Left cardiac atrium (tissue), 4 donors: ENCODE measurements around the gene GADL1. TPM values are rescaled to one million over a fixed set of nuclear protein-coding genes. Genes with fewer than 3 reads are reported as not detected.

ENCODE experiments used
- ATAC-seq, 2 donors: fragments of 200-7000 bp; cut with Tn5 transposase; one replicate each; pipeline ENCODE4 v1.9.1; 2020; ENCODE audit warnings: mild to moderate bottlenecking in 2 of 2, moderate library complexity in 2 of 2
- DNase-seq: peaks from one replicate; pipeline ENCODE4 v3.0.0-alpha.2; 2020
- intact Hi-C, 2 donors: fragments of 100-400 bp; cut with DNase I; formaldehyde crosslinking; loops; one replicate each; pipeline versions ENCODE4 v1.14.1 to v1.15.1; 2022 to 2023
- long read RNA-seq: library from polyadenylated mRNA; unstranded; transcript quantifications from one replicate; pipeline ENCODE4 v2.0.0, GENCODE V29; 2021
- total RNA-seq, 2 donors: library from RNA; stranded (reverse); fragmentation: NEBNext Ultra II Directional; extraction: Animal tissue kit (Norgen Biotek cat#: 25700); gene quantifications; one replicate each; pipeline ENCODE4 v1.2.1, GENCODE V29; 2021
- donor health status: DM: no; HTN: yes; CAD: no.
- donor health status: DM: no; HTN: yes; CAD: no; lungs with severe emphysema.
- donor health status: DM: yes; HTN: yes; CAD: no.
- donor health status: Dilated cardiomyopathy.

GADL1 gene
- not detected for total RNA-seq
- long read RNA-seq, partial matches to known transcripts = 0 of 1 reads
- long read RNA-seq, other reads (novel, unspliced or antisense) = 1 of 1 reads

GRCh38 chr3:30894521-30895251 lies at the start of gene GADL1:
TSS of gene GADL1 (minus strand) at chr3:30894661. CDS start at chr3:30894614, 47 bp downstream.
- peak; percentile 72 to 74 for ATAC-seq
- intact Hi-C loops = no loop called here
- DNase-seq = peak; percentile 28

- DNase-seq = no peak
- no peak for ATAC-seq
- intact Hi-C loops = no loop called here
Observed at GRCh38 chr3:30944124-30944523, 49.7 kb upstream of the GADL1 start.

GRCh38 chr3:30943206-30943605 lies 48.7 kb upstream of the GADL1 start:
- DNase-seq = no peak
- intact Hi-C loops = no loop called here

GRCh38 chr3:30941342-30941741 lies 46.9 kb upstream of the GADL1 start:
- intact Hi-C loops = no loop called here
- ATAC-seq = no peak
- no peak for DNase-seq

More at GRCh38 chr3:30943206-30943605, 48.7 kb upstream of the GADL1 start:
- no peak for ATAC-seq

GRCh38 chr3:30940740-30941139 lies 46.3 kb upstream of the GADL1 start:
- no peak for ATAC-seq
- DNase-seq = no peak
- intact Hi-C loops = no loop called here

GRCh38 chr3:30934208-30934550 lies 39.7 kb upstream of the GADL1 start:
- intact Hi-C loops = no loop called here
- ATAC-seq (peak in 1 of 2 donors; percentile 50), DNase-seq (no peak)

GRCh38 chr3:30933478-30934207 lies 39.2 kb upstream of the GADL1 start:
- intact Hi-C loops = no loop called here
- ATAC-seq (no peak), DNase-seq (no peak)

- ATAC-seq (no peak), DNase-seq (no peak)
- intact Hi-C loops = no loop called here
Observed at GRCh38 chr3:30932513-30933098, 38.1 kb upstream of the GADL1 start.

- intact Hi-C loops = no loop called here
- ATAC-seq (no peak), DNase-seq (no peak)
Observed at GRCh38 chr3:30924763-30925162, 30.3 kb upstream of the GADL1 start.

GRCh38 chr3:30919564-30919963 lies 25.1 kb upstream of the GADL1 start:
- ATAC-seq (no peak), DNase-seq (no peak)
- intact Hi-C loops = no loop called here

GRCh38 chr3:30918761-30919160 lies 24.3 kb upstream of the GADL1 start:
- DNase-seq (no peak), ATAC-seq (no peak)
- intact Hi-C loops = no loop called here

GRCh38 chr3:30915782-30916181 lies 21.3 kb upstream of the GADL1 start:
- intact Hi-C loops = no loop called here
- ATAC-seq (no peak), DNase-seq (no peak)

- ATAC-seq = no peak
- DNase-seq = no peak
- intact Hi-C loops = no loop called here
Observed at GRCh38 chr3:30914696-30915095, 20.2 kb upstream of the GADL1 start.

GRCh38 chr3:30913176-30913575 lies 18.7 kb upstream of the GADL1 start:
- ATAC-seq = no peak
- no peak for DNase-seq
- intact Hi-C loops = no loop called here

GRCh38 chr3:30912301-30912700 lies 17.8 kb upstream of the GADL1 start:
- intact Hi-C loops = no loop called here
- DNase-seq (no peak), ATAC-seq (no peak)

GRCh38 chr3:30908456-30909037 lies 14.1 kb upstream of the GADL1 start:
- ATAC-seq (no peak), DNase-seq (no peak)
- intact Hi-C loops = no loop called here

- no peak for DNase-seq
- intact Hi-C loops = no loop called here
- no peak for ATAC-seq
Observed at GRCh38 chr3:30904996-30905395, 10.5 kb upstream of the GADL1 start.

GRCh38 chr3:30895329-30895728 lies 868 bp upstream of the GADL1 start:
- no peak for DNase-seq
- intact Hi-C loops = no loop called here
- no peak for ATAC-seq

- intact Hi-C loops = no loop called here
- DNase-seq (no peak), ATAC-seq (no peak)
Observed at GRCh38 chr3:30893678-30894325, 659 bp downstream of the GADL1 start.

- intact Hi-C loops = no loop called here
- DNase-seq (no peak), ATAC-seq (no peak)
Observed at GRCh38 chr3:30890907-30891306, 3.6 kb downstream of the GADL1 start.
